Tibial artery (tissue), 4 donors: Measurements from ENCODE around the gene SIDT1.

Experiments
- DNase-seq, 2 donors: peaks; one replicate each; pipeline ENCODE4 v3.0.0-alpha.2; 2019
- H3K27ac ChIP-seq, 2 donors: fragments of 200-600 bp; sonication (generic) in 1 of 2; 1 replicate in 1 of 2; 2 replicates in 1 of 2; pipeline ENCODE4 v1.5.1; 2018 to 2019; ENCODE audit warnings: mild to moderate bottlenecking in 1 of 2
- H3K27me3 ChIP-seq, 2 donors: fragments of 200-600 bp; sonication (generic) in 1 of 2; one replicate each; pipeline versions ENCODE4 v1.5.1 to v1.6.0; 2016 to 2019
- H3K36me3 ChIP-seq, 3 donors: fragments of 200-600 bp; sonication (generic) in 2 of 3; one replicate each; pipeline ENCODE4 v1.5.1; 2016 to 2019; ENCODE audit warnings: mild to moderate bottlenecking in 2 of 3
- H3K4me1 ChIP-seq, 4 donors: fragments of 200-600 bp; sonication (generic) in 2 of 4; 1 replicate in 3 of 4; 2 replicates in 1 of 4; pipeline ENCODE4 v1.5.1; 2016 to 2019
- H3K4me3 ChIP-seq, 2 donors: fragments of 200-600 bp; sonication (generic) in 1 of 2; 1 replicate in 1 of 2; 2 replicates in 1 of 2; pipeline ENCODE4 v1.5.1; 2018 to 2019; ENCODE audit warnings: mild to moderate bottlenecking in 2 of 2
- H3K9me3 ChIP-seq, 3 donors: fragments of 200-600 bp; sonication (generic) in 1 of 3; one replicate each; pipeline ENCODE4 v1.5.1; 2016 to 2019
- intact Hi-C: fragments of 100-400 bp; cut with DNase I; formaldehyde crosslinking; loops from one replicate; pipeline ENCODE4 v1.15.0; 2023; ENCODE audit warnings: low total_unique reads
- TF ChIP-seq, protein P1 (sequence below), 2 experiments: fragments of 200-600 bp in 1 of 2; fragments of 450-650 bp in 1 of 2; IDR thresholded peaks; one replicate each; pipeline ENCODE4 v1.5.1; 2017 to 2019; ENCODE audit warnings: antibody characterized with exemption in 2 of 2, mild to moderate bottlenecking in 1 of 2, moderate library complexity in 1 of 2

SIDT1 gene

GRCh38 chr3:113615976-113616375, 83.6 kb downstream of the SIDT1 start:
- H3K9me3 ChIP-seq = no peaks in the 10 kb centered on the region

GRCh38 chr3:113617726-113618125, 85.4 kb downstream of the SIDT1 start:
- no peak overlapping the region for H3K27ac ChIP-seq
- no peaks in the 10 kb centered on the region for H3K36me3 ChIP-seq
- TF ChIP-seq, protein P1, sequence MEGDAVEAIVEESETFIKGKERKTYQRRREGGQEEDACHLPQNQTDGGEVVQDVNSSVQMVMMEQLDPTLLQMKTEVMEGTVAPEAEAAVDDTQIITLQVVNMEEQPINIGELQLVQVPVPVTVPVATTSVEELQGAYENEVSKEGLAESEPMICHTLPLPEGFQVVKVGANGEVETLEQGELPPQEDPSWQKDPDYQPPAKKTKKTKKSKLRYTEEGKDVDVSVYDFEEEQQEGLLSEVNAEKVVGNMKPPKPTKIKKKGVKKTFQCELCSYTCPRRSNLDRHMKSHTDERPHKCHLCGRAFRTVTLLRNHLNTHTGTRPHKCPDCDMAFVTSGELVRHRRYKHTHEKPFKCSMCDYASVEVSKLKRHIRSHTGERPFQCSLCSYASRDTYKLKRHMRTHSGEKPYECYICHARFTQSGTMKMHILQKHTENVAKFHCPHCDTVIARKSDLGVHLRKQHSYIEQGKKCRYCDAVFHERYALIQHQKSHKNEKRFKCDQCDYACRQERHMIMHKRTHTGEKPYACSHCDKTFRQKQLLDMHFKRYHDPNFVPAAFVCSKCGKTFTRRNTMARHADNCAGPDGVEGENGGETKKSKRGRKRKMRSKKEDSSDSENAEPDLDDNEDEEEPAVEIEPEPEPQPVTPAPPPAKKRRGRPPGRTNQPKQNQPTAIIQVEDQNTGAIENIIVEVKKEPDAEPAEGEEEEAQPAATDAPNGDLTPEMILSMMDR (IDR thresholded peaks at IDR 0.05) = no peak
- no peak overlapping the region for H3K4me3 ChIP-seq
- H3K27me3 ChIP-seq = no peaks in the 10 kb centered on the region
- H3K4me1 ChIP-seq = peaks cover 0 to 5% (median 0%) of the 10 kb centered on the region in 4 donors
- intact Hi-C loops = loop anchor here (10.0 kb wide), 1 partner anchor 1857 kb away; no protein-coding TSS in a partner anchor
- no peak for DNase-seq
- no peaks in the 10 kb centered on the region for H3K9me3 ChIP-seq

More at GRCh38 chr3:113615976-113616375, 83.6 kb downstream of the SIDT1 start:
- DNase-seq = peak in 1 of 2 donors; percentile 39
- Histone ChIP-seq H3K36me3 (no peaks in the 10 kb centered on the region), H3K27ac (no peak overlapping the region), H3K27me3 (no peaks in the 10 kb centered on the region), H3K4me1 (peaks cover 0 to 5% (median 0%) of the 10 kb centered on the region in 4 donors), H3K4me3 (no peak overlapping the region)
- intact Hi-C loops = loop anchor here (10.0 kb wide), 1 partner anchor 1859 kb away; no protein-coding TSS in a partner anchor
- TF ChIP-seq, protein P1 (IDR thresholded peaks at IDR 0.05) = no peak

DNA sequence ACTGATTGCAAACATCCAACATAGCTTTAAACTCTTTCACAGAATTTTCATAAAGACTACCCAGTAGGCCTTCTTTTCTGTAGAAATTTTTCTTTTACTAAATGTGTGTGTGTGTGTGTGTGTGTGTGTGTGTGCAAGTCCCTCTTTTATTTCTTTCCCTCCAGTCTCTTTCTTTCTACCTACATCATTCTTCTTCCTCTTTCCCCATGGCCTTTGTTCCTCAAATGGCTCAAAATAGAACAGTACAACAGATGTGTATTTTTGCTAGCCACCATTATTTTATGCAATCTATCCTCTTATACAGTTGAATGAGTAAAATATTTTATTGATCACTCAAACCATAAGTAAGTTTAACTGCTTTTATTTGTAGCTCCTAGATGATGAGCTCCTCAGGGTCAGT, 87.7 kb downstream of the SIDT1 start:
- Histone ChIP-seq H3K27ac (no peak overlapping the region), H3K9me3 (no peaks in the 10 kb centered on the region), H3K4me1 (peaks cover 0 to 8% (median 2%) of the 10 kb centered on the region in 4 donors), H3K36me3 (no peaks in the 10 kb centered on the region), H3K4me3 (no peak overlapping the region), H3K27me3 (no peaks in the 10 kb centered on the region)
- TF ChIP-seq, protein P1 (IDR thresholded peaks at IDR 0.05) = no peak
- intact Hi-C loops = loop anchor here (5.0 kb wide), 1 partner anchor 123 kb away; no protein-coding TSS in a partner anchor
- no peak for DNase-seq

- Histone ChIP-seq H3K4me3 (peak overlapping the region; percentile 15 to 37), H3K4me1 (peaks cover 0 to 10% (median 4%) of the 10 kb centered on the region in 4 donors), H3K36me3 (peaks cover 0 to 7% (median 0%) of the 10 kb centered on the region in 3 donors), H3K27me3 (no peaks in the 10 kb centered on the region), H3K27ac (no peak overlapping the region), H3K9me3 (no peaks in the 10 kb centered on the region)
- intact Hi-C loops = loop anchor here (5.0 kb wide), 1 partner anchor 126 kb away; no protein-coding TSS in a partner anchor
- no peak for DNase-seq
- TF ChIP-seq, protein P1 (IDR thresholded peaks at IDR 0.05) = no peak
Measured at GRCh38 chr3:113623324-113623723, 91.0 kb downstream of the SIDT1 start.

- intact Hi-C loops = loop anchor here (5.0 kb wide), 1 partner anchor 127 kb away; no protein-coding TSS in a partner anchor
- H3K27ac ChIP-seq = no peak overlapping the region
- H3K9me3 ChIP-seq = no peaks in the 10 kb centered on the region
- H3K27me3 ChIP-seq = no peaks in the 10 kb centered on the region
- H3K36me3 ChIP-seq = peaks cover 0 to 9% (median 0%) of the 10 kb centered on the region in 3 donors
- peaks cover 0 to 10% (median 4%) of the 10 kb centered on the region in 4 donors for H3K4me1 ChIP-seq
- DNase-seq = no peak
- H3K4me3 ChIP-seq = peak overlapping the region in 1 of 2 donors; percentile 37
- TF ChIP-seq, protein P1 (IDR thresholded peaks at IDR 0.05) = no peak
Measured at GRCh38 chr3:113623811-113624210, 91.5 kb downstream of the SIDT1 start.
